PC-9 (cell line): ENCODE measurements around the gene C1R.

Experiments
- CTCF ChIP-seq: fragments of 200-600 bp; sonication (generic); conservative IDR thresholded peaks from 2 replicates; pipeline ENCODE4 v1.6.1; 2017; ENCODE audit warnings: mixed run types, antibody characterized with exemption, mild to moderate bottlenecking, moderate library complexity
- EZH2 ChIP-seq: fragments of 200-600 bp; sonication (generic); IDR thresholded peaks from 2 replicates; pipeline ENCODE4 v1.8.0; 2017; ENCODE audit warnings: antibody characterized with exemption, low read depth

DNA sequence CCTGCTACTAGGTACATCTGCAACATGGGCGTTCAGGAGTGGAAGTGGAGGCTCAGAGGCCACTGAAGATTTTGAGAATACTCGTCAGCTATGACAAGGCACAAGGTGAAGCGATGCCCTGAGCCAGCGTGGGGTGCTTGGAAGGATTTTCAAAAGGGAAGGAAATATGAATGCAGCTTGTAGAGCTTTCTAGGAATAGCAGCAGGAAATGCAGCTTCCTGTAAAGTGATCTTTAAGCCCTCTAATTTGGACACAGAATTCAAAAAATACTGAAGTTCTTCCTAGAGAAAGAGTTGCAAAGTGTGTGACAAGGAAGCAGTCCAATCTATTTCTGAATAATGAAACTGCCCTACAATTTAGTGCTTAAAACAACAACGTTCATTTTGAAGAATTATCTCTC lies 44.9 kb downstream of the C1R start:
- no peak for TF ChIP-seq CTCF
- TF ChIP-seq EZH2: no peak
